ENCODE data around the gene GFOD1.
"Not testable (repeated sequence)": the region's sequence is repeated elsewhere in the genome, so short reads cannot be mapped to it uniquely, and the experiment has no call there.

Gene GFOD1

GRCh38 chr6:13398421-13398994 is 88.9 kb downstream of the GFOD1 start:
- DNase-seq, result no peak

- DNase-seq, result no peak
These were observed 89.4 kb downstream of the GFOD1 start for GRCh38 chr6:13398069-13398381.

DNA sequence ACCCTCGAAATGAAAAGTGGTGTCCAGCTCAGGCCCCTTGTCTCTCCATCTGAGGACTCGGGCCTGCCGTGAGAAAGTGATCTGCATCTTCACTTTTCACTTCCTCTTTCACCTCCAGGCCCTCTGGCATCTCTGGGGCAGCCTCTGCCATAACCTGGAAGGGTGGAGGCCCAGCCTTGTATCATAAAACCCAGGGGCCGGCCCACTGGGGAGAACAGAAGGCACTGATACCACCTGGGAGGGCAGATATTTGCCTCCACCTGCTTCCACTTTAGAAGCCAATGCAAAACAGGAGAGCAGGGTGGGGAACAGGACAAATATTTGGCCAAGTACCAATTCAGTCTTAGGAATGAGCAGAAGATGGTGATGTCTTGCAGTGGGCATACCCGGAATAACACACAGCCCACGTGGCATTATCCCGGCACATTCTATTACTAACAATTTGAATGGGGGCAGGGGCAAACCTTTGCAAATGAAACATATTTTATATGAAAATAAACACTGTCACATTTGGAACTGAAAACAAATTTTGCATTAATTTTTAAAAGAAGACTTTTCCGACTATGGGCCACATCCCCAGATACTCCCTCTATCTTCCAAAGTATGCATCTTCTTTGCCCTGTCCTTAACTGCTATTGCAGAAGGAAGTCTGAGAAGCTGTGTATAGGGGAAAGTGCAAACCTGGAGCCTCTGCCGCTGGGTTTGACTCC is 89.9 kb downstream of the GFOD1 start:
- no peak for DNase-seq

DNA sequence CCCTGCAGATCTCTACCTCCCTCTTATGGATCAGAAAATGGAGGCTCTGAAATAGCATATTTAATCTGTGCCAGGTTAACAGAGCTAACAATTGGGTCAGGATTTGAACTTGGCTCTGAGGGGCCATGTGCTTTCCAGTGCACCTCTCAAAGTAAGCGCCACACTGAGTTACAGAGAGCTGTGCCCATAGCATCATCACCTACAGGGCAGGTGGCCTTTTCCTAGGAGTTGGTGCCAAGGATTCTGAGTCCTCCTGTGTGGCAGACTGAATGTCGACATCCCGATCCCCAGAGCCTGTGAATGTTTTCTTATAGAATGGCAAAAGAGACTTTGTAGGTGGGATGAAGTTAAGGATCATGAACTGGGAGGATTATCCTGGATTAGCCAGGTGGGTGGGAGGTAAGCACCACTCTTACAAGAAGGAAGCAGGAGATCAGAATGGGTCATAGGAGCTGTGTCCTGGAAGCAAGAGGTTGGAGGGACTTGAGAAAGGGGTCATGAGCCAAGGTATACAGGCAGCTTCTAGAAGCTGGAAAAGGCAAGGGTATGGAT is 91.1 kb downstream of the GFOD1 start:
- no peak for DNase-seq

DNA sequence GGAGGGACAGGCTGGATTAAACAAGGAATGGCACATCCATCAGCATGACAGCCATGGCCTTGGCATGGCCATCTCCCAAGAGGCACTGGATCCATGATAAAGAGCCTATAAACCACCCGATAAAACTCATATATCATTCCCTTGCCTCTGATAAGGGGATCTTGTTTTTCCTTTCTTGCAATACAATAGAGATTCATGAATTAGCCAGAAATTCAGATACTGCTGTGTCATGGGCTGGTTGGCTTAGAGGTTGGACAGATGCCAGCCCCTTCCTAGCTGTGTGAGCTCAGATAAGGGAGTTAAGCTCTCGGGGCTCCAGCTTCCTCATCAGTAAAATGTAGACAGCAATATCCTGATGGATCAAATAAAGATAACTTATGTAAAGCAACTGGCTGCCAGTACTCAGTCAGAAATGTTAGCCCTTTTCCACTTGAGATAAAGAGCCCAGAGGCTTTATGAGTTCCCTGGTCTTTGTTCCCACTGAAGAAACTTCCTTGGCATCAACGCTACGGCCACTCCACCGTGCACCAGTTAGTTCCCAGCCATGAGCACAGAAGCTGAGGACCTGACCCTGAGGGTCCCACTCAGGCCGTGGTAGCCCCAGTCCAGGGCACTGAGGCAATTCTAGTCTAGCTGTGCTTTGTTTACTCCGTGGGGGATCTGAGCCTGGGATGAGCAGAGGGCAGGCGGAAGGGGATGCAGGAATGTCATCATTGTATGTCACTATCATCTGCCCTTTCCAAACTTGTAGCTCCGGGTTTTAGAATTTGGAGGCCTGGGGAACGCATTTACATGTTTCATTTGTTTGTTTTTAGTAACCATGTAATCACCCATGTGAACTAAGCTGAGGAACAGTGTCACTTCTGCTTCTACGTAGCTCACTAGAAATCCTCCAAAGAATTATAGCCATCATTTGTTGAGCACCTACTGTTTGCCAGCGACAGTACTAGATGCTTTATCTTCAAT is 91.8 kb downstream of the GFOD1 start:
- peak; percentile 42 for DNase-seq

- DNase-seq, result no peak
These were observed 94.9 kb downstream of the GFOD1 start for GRCh38 chr6:13392462-13392861.

GRCh38 chr6:13391537-13391936 is 95.9 kb downstream of the GFOD1 start:
- DNase-seq, result no peak

GRCh38 chr6:13390658-13391057 is 96.7 kb downstream of the GFOD1 start:
- DNase-seq, result no peak

DNA sequence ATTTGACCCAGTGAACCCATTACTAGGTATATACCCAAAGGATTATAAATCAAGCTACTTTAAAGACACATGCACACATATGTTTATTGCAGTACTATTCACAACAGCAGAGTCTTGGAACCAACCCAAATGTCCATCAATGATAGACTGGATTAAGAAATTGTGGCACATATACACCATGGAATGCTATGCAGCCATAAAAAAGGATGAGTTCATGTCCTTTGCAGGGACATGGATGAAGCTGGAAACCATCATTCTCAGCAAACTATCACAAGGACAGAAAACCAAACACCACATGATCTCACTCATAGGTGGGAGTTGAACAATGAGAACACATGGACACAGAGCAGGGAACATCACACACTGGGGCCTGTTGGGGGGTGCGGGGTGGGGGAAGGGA is 98.2 kb downstream of the GFOD1 start:
- not testable (repeated sequence) for DNase-seq

DNA sequence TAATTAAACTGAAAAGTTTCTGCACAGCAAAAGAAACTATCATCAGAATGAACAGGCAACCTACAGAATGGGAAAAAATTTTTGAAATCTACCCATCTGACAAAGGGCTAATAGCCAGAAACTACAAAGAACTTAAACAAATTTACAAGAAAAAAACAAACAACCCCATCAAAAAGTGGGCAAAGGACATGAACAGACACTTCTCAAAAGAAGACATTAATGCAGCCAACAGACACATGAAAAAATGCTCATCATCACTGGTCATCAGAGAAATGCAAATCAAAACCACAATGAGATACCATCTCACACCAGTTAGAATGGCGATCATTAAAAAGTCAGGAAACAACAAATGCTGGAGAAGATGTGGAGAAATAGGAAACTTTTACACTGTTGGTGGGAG is 98.6 kb downstream of the GFOD1 start:
- DNase-seq, result not testable (repeated sequence)

DNA sequence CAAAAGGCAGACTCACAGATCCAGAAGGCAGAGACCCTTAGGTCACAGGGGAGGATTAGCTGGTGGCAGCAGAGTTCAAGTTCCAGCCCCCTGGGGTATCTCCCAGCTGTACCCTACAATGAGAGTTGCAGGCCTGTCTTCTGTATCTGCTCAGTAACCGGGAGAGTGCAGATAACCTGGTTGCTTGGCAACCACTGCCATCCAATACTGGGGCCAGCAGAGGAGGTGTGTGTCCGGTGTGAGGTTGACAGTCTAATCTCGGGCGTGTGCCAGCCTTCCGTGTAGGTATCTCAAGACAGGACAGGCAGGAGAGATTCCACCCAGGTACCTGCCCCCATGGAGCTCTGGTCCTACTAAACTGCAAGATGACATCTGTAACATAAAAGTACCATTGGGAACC is 102.4 kb downstream of the GFOD1 start:
- DNase-seq, result no peak

- no peak for DNase-seq
These were observed 102.9 kb downstream of the GFOD1 start for GRCh38 chr6:13384506-13384905.

DNA sequence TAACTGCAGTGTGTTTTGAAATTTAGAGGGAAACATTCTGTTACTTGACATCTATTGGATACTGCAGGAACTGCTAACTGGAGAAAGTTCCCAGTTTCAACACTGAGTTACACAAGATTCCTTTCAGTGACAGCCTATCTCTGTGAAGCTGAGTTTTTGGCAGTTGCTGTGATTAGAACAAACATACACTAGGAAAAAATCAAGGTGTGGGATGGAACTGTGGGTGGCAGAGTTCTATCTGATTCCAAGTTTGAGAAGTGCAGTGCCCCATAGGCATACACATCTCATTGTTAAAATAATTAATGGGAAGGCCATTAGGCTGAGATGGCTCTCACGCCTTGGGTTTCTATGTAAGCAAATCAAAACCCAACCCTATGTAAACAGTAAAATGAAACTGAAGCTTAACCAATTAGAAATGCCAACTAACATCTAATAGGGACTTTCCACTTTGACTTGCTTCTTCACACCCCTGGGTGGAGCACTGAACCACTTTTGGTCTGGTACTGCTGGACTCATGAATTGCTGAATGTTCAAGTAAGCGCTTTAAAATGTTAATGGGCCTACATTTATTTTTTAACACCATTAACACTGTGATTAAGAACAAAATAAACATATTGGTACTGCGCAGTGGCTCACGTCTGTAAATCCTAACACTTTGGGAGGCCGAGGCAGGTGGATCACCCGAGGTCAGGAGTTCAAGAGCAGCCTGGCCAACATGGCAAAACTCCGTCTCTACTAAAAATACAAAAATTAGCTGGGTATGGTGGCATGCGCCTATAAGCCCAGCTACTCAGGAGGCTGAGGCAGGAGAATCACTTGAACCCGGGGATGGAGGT is 103.9 kb downstream of the GFOD1 start:
- DNase-seq, result no peak

DNA sequence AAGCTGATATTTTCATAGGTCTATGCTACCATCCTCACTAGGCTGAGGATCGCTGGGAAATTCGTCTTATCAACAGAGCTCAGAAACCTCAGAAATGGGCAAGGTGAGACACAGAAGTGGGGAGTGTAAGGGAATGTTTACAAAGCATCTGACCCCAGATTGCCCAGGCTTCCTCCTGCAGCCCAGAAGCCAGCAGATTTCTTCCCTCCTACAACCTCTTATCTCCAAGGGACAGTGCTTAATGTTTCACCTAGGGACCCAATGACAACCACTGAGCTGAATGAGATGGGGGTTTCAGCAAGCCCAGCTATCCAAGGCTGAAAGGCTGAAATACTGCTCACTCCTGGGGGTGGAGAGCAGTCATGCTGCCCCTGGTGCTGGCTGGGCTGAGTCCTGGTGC is 106.6 kb downstream of the GFOD1 start:
- DNase-seq, result no peak

- DNase-seq, result no peak
These were observed 108.5 kb downstream of the GFOD1 start for GRCh38 chr6:13378669-13379590.

GRCh38 chr6:13377054-13377758 is 110.2 kb downstream of the GFOD1 start:
- no peak for DNase-seq

GRCh38 chr6:13375360-13375878 is 112.0 kb downstream of the GFOD1 start:
- no peak for DNase-seq

DNA sequence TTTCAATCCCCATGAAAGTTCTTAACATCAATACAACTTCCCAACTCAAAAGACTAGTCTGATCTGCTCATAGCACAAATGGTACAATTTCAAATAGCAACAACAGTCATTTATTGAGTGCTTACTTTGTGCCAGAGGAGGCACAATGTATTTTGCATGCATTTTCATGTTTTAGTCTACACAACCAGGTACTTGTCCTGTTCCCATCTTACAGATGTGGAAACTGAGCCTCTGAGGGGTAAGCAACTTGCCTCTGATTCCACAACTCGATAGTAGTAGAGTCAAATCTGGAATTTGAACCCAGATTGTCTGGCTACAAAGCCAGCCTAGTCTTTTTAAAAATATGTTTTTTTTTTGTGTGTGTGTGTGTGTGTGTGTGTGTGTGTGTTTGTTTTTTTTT is 113.5 kb downstream of the GFOD1 start:
- no peak for DNase-seq

GRCh38 chr6:13373488-13373886 is 113.9 kb downstream of the GFOD1 start:
- no peak for DNase-seq

DNA sequence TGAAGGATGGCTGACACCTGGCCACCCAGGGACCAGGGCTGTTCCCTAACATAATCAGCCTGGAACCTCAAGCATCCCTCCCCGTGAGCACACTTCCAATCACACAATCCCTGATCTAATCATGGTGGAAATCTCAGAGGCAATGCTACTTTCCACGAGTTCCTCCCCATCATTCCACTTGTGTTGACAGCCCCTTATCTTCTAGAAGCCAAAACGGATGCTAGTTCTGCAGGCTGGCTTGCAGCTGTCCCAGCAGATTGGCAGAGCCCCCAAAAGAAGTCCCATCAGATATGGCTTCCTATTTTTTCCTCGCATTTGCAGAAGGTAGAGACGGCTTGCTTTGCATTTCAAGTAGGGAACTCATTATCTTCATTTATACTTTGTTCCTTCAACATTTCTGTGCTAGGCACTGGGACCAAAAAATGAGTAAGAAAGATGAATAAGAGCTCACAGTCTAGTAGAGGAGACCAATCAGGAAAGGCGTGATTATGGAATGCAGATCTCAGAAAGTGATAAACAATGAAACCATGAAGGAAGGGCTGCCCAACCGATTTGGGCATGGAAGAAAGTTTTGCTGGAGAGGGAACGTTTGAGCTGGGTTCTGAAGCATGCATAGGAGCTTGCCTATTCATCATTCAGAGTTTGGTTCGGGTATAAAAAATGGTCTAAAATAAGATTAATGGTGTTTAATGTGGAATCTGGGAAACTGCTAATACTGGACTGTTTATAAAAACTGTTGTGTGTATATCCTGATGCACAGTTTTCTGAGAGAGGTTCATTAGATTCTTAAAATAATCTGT is 114.5 kb downstream of the GFOD1 start:
- DNase-seq, result no peak
